ENCODE measurements around the gene TCP1.
A peak's percentile ranks its signal among the peaks of the same experiment; 100 is the strongest.
"Not testable (repeated sequence)": the region's sequence is repeated elsewhere in the genome, so short reads cannot be mapped to it uniquely, and the experiment has no call there.

The TCP1 gene

DNA sequence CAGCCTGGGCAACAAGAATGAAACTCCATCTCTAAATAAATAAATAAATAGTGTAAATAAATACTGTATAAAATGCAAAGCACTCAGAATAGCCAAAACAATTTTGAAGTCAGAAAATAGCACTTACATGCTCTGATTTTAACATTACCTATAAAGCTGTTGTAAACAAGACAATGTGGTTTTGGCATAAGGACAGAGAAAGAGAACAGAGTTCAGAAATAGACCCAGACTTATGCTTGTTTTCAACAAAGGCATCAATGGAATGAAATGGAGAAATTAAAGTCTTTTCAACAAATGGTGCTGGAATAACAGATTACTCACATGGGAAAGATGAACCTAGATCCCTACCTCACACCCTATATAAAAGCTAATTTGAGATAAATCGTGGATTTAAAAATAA is 17.2 kb downstream of the TCP1 start:
- no peak for DNase-seq (ENCODE audit: low spot score)

DNA sequence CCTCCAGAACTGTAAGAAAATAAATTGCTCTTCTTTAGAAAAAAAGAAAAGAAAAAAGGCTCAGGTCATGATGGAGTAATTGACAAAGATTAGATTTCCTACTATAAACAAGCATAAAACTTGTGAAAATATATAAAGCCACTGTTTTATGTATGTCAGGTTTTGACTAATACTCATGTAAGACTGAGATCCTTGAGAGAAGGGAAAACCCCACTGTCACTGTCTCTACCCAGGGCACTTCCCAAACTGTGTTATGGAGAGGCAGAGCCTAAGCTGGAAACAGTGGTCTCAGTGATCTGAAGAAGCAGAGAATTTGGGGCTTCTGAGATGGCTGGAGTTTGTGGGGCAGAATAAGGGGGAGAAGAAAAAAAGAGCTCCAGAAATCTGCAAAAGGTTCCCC is 19.9 kb downstream of the TCP1 start:
- DNase-seq (ENCODE audit: low spot score) = no peak

DNA sequence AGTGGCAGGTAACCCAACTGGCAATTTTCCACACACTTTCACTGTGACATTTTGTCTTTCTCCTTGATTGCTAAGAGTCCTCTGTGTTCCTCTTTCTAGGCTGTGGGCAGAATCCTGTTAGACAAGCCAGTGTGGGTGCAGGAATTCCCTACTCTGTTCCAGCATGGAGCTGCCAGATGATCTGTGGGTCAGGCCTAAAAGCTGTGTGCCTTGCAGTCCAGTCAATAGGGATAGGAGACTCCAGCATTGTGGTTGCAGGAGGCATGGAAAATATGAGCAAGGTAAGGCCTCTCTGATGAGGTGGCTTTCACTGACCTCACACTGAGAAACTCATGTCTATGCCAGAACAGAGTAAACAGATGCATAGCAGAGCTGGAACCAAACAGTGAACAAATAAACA is 22.5 kb downstream of the TCP1 start:
- no peak for DNase-seq (ENCODE audit: low spot score)

DNA sequence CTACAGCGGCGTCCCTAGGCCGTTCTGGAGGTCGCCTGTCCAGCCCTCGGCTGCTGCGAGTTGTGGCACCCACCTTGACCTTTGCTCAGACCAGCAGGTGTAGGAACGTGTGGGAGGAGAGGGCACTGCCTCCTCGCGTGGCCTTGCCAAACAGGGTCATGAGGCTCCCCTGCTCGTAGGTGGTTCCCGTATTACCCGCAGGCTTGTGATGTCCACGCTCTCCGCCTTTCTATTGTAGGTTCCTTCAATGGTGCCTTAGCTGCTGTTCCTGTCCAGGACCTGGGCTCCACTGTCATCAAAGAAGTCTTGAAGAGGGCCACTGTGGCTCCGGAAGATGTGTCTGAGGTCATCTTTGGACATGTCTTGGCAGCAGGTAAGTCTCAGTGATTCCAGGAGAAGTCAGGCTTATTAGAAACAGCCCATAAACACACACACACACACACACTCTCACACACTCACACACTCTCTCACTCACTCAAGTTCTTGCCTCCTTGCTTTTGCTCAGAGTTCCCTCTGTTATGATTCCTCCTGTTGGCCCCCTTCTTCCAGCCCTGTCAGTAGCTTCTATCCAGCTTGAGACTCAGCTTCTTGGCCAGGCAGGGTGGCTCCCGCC is 26.6 kb downstream of the TCP1 start:
- no peak for DNase-seq (ENCODE audit: low spot score)

DNA sequence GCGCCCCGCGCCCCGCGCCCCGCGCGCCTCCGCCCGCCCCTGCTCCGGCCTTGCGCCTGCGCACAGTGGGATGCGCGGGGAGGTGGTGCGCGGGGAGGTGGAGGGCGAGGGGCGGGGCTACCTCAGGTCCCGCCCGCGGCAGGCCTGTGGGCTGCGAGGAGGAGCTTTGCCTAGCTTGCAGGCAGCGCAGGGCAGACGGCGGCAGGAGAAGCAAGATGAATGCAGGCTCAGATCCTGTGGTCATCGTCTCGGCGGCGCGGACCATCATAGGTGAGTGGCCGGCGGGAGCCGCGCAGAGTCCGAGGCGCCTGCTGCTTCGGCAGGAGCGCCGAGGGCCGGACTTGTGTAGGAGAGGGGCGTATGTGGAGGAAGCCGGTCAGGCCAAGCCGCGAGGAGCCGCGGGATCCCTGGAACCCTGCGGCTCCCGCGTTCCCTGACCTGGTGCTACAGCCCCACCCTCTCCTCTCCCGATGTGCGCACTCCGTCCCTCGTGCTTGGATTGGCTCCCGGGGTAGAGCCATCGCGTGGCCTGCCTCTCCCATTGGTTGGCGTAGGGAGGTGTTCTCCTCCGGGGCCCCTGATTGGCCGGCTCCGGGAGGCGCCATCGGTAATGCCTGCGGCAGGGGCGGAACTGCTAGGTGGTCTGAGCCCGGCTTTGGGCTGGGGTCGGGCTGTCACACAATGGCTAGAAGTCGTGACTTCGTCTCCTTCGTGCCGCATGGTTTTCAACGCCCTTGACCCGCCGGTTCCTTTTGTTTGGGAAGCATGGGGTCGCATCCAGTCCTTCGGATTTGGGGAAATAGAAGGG is 27.3 kb downstream of the TCP1 start, which contains the start of gene ACAT2:
Gene ACAT2 (plus strand): TSS at position 173 of the 808 bp plus-strand sequence. CDS start 43 bp downstream, at position 216.
- DNase-seq (ENCODE audit: low spot score) = peak; percentile 94

DNA sequence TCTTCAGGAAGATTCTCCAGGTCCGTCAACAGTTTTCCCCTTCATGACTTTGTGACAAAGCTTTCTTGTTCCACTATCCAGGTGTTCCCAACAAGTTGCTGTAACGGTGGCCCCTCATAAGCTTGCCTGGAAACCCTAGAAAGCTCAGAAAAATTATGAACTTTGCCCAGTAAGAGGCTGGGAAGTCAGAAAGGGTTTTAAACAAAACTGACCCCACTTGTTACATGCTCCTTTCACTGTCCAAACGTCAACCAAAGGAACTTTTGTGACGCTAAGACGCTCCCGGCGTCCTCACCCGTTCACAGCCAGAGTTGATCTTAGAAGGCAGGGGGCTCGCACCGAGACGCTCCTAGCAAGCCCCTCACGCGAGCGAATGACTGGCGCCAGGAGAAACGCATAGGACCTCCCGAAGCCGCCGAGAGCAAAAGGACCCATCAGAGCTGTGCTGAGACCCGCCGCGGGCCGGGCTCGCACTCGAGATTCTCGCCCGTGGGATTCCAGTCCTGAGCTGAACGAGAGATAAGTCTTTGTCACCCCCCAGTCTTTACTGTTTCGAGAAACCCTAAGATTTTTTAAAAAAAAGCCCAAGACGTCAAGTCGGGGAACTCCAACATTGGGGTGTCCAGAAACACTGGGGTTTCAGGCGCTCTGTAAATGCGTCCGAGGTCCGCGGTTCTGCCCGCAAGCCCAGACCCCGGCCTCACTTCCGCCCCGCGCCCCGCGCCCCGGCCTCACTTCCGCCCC is 28.1 kb downstream of the TCP1 start:
- no peak for DNase-seq (ENCODE audit: low spot score)

DNA sequence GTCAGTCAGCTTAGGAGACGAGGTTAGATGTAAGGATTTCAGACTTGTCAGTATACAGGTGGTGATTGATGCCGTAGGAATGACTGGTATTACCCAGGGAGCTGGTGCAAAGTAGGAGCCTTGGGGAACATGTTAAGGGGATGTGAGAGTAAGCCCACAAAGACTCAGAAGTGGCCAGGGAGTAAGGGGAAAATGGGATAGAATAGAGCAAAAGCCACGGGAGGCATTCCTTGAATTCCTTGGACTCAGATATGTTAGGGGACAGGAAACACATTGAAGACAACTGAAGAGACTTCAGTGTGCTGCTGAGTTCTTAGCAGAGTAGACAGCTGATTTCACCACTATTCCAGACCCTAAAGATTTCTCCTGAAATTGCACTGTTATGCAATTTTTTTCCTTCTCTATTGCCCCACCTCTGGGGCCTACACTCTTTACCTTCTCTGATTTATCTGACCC is 28.8 kb downstream of the TCP1 start:
- peak; percentile 61 for DNase-seq (ENCODE audit: low spot score)

DNA sequence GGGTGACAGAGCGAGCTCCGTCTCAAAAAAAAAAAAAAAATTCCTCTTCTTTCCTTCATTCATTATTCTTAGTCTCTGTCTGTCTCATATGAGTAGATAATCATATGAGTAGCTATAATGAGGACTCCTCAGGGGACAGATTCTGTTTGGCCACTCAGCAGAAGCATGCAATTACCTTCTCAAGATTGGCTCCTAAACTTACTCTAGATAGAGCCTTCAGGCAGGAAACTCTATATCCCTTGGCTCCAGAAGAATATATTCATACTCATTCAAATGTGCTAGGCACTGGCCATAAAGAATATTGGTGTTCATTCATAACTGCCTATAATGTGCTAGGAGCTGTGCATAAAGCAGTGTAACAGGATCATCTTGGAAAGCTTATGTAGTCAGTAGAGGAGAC is 29.8 kb downstream of the TCP1 start:
- DNase-seq (ENCODE audit: low spot score) = no peak

DNA sequence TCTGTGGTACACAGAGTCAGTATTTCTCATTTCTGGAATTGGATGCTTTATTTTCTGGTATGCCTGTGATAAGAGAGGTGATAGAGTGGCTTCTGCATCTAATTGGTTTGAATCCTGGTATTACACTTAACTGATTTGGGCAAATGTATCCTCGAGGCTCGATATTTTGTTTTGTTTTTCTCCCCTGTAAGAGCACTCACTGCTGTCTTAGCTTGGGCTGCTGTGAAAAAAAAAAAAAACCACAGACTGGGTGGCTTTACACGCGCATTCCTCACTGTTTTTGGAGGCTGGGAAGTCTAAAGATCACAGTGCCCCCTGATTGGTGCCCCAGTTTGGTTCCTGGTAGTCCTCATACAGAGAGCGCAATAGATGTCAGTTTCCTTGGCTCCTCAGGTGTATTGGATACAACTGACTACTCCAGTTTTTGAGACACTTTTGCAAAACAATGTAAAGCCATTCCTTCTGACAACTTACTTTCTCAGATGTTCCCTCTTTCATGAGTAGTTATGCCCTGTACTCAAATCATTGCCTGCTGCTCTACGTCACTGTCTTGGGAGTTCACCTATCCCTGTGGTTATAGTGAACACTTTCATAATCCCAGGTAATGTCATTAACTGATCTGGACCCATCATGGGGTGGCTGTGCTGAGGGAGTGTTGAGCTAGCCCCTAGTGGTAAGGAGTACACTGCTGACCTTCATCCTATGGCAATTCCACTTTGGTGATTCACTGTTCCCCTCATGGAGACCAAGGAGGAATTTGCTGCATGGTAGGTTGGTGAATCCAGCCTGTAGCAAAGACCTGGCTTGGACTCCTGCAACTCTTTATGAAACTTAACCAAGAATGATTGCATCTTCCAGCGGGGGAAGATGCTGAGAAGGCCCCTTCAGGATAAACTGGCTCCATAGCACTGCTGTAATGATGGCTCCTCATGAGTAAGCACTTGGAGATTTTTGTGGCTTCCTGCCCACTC is 31.1 kb downstream of the TCP1 start:
- DNase-seq (ENCODE audit: low spot score) = peak; percentile 42

DNA sequence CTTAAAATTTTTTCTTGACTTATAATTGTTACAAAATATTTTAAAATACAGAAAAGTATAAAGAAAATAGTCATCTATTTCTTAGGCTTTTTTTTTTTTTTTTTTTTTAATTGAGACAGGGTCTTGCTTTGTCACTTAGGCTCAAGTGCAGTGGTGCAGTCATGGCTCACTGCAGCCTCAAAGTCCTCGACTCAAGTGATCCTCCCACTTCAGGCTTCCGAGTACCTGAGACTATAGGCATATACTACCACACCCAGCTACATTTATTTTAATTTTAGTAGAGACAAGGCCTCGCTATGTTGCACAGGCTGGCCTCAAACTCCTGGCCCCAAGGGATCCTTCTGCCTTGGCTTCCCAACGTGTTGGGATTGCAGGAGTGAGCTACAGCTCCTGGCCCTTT is 32.9 kb downstream of the TCP1 start:
- DNase-seq (ENCODE audit: low spot score) = no peak

DNA sequence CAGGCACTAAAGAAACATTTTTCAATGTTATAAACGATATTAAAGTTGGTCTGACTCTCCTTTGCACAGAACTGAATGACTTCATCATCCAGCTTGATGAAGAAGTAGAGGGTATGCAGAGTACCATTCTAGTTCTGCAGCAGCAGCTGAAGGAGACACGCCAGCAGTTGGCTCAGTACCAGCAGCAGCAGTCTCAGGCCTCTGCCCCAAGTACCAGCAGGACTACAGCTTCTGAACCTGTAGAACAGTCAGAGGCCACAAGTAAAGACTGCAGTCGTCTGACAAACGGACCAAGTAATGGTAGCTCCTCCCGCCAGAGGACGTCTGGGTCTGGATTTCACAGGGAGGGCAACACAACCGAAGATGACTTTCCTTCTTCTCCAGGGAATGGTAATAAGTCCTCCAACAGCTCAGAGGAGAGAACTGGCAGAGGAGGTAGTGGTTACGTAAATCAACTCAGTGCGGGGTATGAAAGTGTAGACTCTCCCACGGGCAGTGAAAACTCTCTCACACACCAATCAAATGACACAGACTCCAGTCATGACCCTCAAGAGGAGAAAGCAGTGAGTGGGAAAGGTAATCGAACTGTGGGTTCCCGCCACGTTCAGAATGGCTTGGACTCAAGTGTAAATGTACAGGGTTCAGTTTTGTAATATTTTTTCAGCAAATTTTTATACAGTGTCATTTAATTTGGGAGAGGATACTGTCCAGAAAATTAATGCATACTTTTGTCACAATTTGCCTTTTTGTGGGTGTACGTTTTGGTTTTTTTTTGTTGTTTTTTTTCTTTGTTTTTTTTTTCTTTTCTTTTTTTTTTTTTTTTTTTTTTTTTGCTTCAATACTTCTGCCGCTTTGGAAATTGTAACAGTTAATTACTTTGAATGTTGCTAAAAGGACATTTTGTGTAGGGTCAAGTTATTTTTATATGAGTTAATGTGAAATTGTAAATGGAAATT is 34.2 kb downstream of the TCP1 start:
- DNase-seq (ENCODE audit: low spot score) = no peak

DNA sequence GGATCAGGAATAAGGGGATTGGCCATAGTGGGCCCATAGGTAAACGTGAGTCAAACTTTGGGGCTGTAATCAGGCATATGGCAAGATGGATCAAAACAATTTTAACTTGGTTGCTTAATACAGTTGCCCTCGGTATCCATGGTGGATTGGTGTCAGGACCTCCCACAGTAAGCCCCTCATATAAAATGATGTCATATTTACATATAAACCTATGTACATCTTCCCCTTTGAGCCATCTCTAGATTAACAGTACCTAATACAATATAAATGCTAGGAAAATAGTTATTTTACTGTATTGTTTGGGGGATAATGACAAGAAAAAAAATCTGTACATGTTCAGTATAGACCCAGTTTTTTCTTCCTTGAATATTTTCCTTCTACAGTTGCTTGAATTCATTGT is 35.0 kb downstream of the TCP1 start:
- no peak for DNase-seq (ENCODE audit: low spot score)

DNA sequence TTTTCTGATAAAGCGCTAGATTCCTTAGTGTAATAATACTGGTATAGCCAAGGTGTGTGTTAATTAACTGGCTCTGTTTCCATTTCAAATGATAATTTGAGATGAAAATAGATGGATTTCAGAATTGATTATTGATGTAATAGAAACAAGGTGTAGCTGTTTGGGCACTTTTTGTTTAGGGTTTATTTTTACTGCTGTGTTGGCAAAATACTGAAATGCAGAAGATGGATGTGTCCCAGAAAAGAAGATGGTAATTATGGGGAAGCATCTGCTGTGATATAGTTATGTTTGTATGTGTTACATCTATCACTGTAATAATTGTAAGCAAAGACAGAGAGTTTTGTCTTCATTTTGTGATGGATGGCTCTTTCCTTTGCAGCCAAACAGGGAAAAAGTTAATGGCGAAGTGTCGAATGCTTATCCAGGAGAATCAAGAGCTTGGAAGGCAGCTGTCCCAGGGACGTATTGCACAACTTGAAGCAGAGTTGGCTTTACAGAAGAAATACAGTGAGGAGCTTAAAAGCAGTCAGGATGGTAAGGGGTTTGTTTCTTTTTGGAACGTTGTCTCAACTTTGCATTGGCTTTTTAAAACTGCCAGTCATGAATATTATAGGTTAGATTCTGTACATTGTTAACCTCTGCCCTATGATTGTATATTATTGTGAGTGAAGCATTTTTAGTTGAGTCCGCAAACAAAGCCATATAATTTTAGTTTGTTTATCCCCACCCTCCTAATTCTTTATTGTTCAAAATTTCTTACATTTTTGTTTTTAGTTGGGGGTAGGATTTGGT is 36.1 kb downstream of the TCP1 start:
- no peak for DNase-seq (ENCODE audit: low spot score)

DNA sequence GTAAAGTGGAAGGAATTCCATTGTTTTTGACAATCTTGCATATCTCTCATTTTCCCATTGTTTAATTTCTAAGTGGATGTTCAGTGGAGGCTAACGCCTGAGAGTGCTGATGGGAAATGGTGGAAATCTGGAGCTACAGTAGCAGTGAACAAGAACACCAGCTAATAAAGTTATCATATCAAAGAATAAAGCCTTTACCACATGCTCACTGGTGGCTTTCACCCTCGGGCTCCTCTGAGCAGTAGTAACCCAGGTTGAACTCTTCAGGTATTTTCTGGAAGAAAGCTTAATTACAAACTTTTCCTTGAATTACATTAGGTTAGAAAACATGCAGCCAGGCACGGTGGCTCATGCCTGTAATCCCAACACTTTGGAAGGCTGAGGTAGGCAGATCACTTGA is 38.0 kb downstream of the TCP1 start:
- DNase-seq (ENCODE audit: low spot score) = no peak

DNA sequence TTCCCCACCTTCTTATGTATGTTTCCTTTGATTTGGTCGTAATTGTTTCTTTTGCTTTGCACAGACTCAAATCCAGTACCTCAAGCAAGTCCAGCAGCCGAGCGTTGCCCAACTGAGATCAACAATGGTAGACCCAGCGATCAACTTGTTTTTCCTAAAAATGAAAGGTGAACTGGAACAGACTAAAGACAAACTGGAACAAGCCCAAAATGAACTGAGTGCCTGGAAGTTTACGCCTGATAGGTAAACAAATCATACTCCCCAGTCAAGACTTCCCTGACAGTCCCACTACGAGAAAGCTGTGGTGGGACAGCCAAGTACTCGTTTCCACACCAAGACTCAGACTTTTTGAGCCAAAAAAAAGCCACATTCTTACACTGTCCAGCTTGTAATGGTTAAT is 41.3 kb downstream of the TCP1 start:
- not testable (repeated sequence) for DNase-seq (ENCODE audit: low spot score)

DNA sequence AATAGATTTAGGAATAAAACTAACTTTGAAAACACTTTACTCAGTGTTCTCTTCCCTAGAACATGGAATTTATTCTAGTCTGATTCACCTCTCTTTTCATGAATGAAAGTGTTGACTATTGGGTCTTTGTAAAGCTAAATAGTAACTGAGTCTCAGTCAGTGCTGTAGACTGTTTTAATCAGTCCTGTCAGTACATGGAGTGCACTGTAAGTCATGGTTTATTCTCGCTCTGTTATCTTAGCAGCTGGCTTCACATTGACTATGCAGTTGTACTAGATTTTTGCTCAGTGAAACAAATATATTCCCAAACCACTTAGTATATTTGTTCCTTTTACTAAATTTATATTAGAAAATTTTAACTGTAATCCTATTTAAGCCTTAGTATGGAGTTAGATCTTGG is 42.6 kb downstream of the TCP1 start:
- DNase-seq (ENCODE audit: low spot score) = no peak

DNA sequence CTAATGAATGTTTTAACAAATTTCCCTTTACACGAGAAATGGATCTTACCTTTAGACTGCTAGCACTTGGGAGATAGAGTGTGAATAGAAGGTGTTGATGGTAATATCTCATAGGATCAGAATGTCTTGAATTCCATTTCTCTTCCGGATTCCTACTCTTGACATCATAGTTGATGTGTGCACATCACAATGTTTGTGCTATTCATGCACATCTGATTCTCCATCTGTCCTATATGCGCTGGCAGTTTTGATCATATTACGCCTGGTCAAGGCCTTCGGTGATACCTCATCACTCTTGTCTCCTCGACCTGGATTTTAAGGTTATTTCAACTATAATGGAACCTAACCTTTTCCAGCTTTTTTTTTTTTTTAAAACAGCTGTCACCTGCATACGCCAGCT is 44.3 kb downstream of the TCP1 start:
- no peak for DNase-seq (ENCODE audit: low spot score)

DNA sequence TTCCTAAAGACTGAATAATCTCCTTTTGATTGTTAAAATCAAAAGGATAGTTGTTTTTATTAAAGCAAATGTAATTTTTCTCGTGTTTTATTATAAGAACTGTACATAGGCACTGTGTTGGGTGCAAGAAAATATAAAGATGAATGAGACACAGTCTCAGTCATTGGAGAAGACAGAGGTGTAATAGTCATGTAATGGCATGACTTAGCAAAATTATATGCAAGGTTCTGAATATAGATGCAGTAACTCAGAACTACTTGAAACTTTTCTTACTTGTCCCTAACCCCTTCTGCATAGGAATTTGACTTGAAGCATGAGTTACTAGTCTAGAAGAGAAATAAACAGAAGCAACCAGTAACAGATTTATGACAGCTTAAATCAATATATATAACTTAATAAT is 47.2 kb downstream of the TCP1 start:
- DNase-seq (ENCODE audit: low spot score) = no peak

DNA sequence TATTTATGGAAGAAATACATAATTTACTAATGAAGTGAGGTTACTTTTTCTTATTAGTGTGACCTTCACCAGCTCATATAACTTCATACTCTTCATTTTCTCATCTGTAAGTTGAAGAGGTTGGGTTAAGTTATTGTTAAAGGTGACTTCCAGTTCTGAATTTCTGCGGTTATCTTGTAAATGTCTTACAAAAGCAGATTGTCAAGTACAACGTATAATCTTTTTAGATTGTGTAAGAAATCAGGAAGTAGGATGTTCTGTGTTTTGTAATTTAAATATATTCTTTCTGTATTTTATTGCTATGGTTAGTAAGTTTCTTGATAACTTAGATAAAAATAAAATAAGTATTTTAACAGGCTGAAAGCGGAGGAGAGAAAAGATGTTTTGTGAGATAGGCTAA is 50.1 kb downstream of the TCP1 start:
- no peak for DNase-seq (ENCODE audit: low spot score)

DNA sequence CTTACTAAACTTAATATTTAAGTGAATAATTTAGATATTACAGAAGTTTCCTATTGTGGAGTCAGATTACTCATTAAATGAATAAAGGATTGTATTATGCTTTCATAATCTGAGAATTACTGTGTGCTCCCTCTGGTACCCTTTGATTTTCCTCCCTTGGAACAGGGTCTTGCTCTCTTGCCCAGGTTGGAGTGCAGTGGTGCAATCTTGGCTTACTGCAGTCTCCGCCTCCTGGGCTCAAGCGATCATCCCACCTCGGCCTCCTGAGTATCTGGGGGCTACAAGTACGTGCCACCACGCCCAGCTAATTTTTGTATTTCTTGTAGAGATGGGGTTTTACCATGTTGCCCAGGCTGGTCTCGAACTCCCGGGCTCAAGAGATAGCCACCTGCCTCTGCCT is 52.5 kb downstream of the TCP1 start:
- no peak for DNase-seq (ENCODE audit: low spot score)
